Measurements from ENCODE around the gene NBL1.

DNA sequence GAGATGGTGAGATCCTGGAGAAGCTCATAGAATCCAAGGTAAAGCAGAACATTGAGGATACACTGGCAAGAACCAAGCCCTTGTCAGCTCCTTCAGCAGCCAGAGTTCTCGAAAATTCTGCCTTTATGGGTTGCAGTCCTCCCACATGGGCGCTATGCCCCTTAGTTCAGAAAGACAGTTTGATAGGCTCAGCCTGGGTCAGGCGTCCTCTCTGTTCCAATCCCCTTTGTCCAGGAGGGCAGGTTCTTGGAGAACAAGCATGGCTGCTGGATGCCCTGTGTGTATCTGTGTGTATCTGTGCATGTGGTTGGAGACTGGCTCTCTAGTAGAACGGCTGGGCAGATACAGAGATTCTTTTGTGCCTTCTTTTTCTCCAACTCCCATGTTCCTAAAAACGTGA, 8.0 kb upstream of the NBL1 start:
- TF ChIP-seq EZH2phosphoT487 (IDR thresholded peaks at IDR 0.05; ENCODE audit: low read depth, severe bottlenecking, unreplicated experiment) (no peak), EZH2 (IDR thresholded peaks at IDR 0.05; ENCODE audit: borderline replicate concordance) (no peak)
- TF ChIP-seq, protein P1, sequence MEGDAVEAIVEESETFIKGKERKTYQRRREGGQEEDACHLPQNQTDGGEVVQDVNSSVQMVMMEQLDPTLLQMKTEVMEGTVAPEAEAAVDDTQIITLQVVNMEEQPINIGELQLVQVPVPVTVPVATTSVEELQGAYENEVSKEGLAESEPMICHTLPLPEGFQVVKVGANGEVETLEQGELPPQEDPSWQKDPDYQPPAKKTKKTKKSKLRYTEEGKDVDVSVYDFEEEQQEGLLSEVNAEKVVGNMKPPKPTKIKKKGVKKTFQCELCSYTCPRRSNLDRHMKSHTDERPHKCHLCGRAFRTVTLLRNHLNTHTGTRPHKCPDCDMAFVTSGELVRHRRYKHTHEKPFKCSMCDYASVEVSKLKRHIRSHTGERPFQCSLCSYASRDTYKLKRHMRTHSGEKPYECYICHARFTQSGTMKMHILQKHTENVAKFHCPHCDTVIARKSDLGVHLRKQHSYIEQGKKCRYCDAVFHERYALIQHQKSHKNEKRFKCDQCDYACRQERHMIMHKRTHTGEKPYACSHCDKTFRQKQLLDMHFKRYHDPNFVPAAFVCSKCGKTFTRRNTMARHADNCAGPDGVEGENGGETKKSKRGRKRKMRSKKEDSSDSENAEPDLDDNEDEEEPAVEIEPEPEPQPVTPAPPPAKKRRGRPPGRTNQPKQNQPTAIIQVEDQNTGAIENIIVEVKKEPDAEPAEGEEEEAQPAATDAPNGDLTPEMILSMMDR (IDR thresholded peaks at IDR 0.05; ENCODE audit: poor library complexity) = no peak
